ENCODE results near the gene DIRAS3.
"Not testable (repeated sequence)": the region's sequence is repeated elsewhere in the genome, so short reads cannot be mapped to it uniquely, and the experiment has no call there.

Gene DIRAS3

GRCh38 chr1:68049941-68050878 is at the start of gene DIRAS3:
Gene DIRAS3, minus strand, starts transcription at chr1:68050627. Its CDS starts 3,330 bp downstream, at chr1:68047297.
- DNase-seq = no peak

- DNase-seq = no peak
These were observed 43.3 kb upstream of the DIRAS3 start for GRCh38 chr1:68093737-68094136.

- DNase-seq = no peak
These were observed 36.8 kb upstream of the DIRAS3 start for GRCh38 chr1:68087184-68087583.

GRCh38 chr1:68085752-68086151 is 35.3 kb upstream of the DIRAS3 start:
- DNase-seq = no peak

- DNase-seq = no peak
These were observed 33.3 kb upstream of the DIRAS3 start for GRCh38 chr1:68083686-68084085.

GRCh38 chr1:68081775-68082283 is 31.4 kb upstream of the DIRAS3 start:
- no peak for DNase-seq

- DNase-seq = no peak
These were observed 28.2 kb upstream of the DIRAS3 start for GRCh38 chr1:68078647-68079046.

GRCh38 chr1:68074472-68074871 is 24.0 kb upstream of the DIRAS3 start:
- DNase-seq = no peak

GRCh38 chr1:68065766-68066165 is 15.3 kb upstream of the DIRAS3 start:
- no peak for DNase-seq

GRCh38 chr1:68058053-68058452 is 7.6 kb upstream of the DIRAS3 start:
- DNase-seq = not testable (repeated sequence)

- no peak for DNase-seq
These were observed 7.1 kb upstream of the DIRAS3 start for GRCh38 chr1:68057564-68057963.

- no peak for DNase-seq
These were observed 6.6 kb upstream of the DIRAS3 start for GRCh38 chr1:68057050-68057449.

- no peak for DNase-seq
These were observed 1.0 kb upstream of the DIRAS3 start for GRCh38 chr1:68051475-68051874.

- no peak for DNase-seq
These were observed 2.8 kb downstream of the DIRAS3 start for GRCh38 chr1:68047659-68048026.

GRCh38 chr1:68046885-68047658 is 3.4 kb downstream of the DIRAS3 start:
- no peak for DNase-seq

GRCh38 chr1:68046423-68046822 is 4.0 kb downstream of the DIRAS3 start:
- no peak for DNase-seq

- DNase-seq = no peak
These were observed 4.8 kb downstream of the DIRAS3 start for GRCh38 chr1:68045511-68046180.

GRCh38 chr1:68043443-68044090 is 6.9 kb downstream of the DIRAS3 start:
- DNase-seq = no peak

- no peak for DNase-seq
These were observed 13.5 kb downstream of the DIRAS3 start for GRCh38 chr1:68036946-68037345.

- DNase-seq = no peak
These were observed 21.0 kb downstream of the DIRAS3 start for GRCh38 chr1:68029444-68029843.

GRCh38 chr1:68028566-68028965 is 21.9 kb downstream of the DIRAS3 start:
- DNase-seq = no peak

- no peak for DNase-seq
These were observed 25.6 kb downstream of the DIRAS3 start for GRCh38 chr1:68024635-68025338.
